ENCODE measurements around the gene PBX1.

PBX1 gene

DNA sequence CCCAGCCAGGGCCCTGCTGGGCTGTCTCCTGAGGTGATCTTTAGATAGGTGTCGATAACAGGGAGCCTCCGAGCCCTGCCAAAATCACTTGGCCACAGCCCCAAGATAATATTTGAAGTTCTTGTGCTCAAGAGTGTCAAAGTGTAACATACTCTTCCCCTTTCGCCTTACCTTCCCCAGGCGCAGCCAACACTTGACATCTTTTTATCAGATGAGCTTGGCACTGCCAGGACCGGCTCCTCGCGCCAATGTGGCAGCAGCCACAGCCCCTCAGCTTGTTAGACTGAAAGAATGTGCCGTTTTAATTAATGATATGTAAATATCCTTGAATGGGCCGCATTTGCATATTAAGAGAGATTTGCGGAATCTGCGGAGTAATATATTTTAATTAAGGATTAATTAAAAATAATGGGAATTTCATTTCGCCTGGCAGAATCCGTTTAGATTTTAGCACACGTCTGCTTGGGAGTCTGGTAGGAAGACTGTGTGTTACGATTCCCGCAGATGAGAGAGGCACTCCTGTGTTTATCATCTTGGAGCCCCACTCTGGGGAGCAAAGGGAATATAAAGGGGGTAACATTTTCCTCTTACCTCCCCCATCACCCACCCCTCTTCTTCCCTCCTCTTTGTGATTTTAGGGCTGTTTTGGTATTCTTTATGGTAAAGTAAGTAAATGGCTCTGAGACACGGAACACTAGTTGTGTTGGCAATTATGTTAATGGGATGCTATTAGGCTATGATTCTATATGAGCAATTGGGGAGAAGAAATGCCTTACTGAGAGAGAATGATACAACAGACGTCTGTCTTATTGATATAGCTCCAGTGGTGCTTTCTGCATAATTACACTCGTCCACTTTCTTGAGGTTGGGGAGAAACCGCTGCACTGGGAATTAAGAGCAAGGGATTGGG lies 109.8 kb downstream of the PBX1 start:
- DNase-seq (ENCODE audit: low read depth): no peak

DNA sequence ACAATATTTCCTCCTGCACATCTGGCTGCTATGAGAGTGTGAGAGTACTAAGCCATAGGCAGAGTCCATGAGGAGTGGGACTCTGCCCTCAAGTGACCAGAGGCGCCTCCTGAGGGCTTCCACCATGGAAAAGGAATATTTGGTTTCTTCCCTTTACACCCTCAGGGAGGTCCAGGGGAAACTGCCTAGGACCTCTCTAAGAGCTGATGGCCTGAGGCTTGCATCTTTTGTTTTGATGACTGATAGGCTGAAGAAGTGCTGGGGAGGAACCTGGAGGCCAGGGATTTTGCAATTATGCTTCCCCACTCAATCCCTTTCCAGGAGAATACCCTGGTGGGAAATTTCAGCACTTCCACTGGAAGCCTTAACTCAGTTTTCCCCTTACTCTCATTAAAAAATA lies 111.0 kb downstream of the PBX1 start:
- DNase-seq (ENCODE audit: low read depth): no peak

DNA sequence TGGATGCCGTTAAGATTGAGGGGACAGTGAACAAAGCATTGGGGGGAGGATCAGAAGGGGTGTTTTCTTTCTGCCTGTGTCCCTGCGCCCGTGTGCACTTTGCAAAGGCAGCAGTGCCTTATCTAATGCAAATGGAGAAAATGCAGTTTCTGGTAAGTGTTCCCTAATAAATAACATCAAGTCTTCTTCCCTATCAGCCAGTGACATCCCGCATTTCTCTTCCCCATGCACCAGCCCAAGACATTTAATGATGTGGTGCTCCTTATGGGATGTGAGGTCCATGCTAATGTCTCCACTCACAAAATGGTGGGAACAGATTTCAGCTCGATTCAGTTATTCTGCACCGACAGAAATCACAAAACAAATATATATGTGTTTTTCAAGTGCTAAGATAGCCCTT lies 111.8 kb downstream of the PBX1 start:
- no peak for DNase-seq (ENCODE audit: low read depth)

DNA sequence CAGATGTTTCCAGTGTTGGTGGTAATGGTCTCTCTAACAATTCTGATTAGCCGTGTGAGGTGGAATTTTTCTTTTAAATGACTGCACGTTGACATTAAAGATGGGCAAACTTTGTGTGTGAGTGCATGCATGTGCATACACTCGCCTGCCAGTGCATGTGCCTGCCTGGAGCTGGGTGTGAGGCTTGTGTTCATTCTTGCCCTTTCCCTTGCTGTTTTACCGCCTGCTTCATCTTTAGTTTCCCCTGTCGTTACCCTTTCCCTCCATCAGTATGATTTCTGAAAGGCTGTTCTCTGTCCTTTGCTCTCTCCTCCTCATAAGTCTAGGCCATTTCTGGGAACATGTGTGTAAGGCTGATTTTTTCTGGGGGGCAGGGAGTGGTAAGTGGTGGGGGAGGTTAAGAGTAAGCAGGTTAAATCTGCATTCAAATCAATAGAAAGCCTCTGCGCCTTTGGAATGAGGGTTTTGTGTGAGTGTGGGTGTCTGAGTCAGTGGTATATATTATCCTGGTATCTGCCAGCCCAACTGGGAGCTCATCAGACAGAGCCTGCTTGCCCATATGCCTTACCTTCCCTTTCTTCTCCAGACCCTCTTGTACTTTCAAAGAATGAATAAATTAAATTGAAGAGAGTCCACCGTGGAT lies 112.5 kb downstream of the PBX1 start:
- DNase-seq (ENCODE audit: low read depth): no peak

DNA sequence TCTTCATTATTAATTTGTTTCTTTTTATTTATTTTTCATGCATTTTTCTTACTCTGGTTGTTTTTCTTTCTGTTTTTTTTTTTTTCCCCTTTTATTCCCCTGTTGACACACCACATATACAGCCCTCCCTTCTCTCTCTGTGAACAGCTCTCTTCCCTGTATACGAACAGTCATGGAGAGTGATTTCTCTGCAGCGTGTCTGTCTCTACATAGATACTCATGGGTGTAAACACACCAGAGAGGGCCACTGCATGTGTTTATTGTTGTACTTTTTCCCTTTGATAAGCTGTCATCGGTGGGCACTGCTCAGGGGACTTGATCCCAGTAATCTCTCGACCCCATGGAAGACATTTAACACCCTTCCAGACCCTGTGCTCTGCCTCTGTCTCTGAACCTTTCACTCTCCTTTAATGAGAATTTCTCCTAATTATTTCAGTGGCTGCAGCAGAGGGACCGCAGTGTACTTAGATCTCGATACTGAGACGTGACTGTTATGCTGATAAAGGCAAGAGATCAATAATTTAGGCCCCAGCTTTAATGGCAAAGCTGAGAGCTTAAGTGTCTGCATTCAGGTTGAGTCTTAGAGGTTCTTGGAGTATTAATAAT lies 113.1 kb downstream of the PBX1 start:
- DNase-seq (ENCODE audit: low read depth): no peak

DNA sequence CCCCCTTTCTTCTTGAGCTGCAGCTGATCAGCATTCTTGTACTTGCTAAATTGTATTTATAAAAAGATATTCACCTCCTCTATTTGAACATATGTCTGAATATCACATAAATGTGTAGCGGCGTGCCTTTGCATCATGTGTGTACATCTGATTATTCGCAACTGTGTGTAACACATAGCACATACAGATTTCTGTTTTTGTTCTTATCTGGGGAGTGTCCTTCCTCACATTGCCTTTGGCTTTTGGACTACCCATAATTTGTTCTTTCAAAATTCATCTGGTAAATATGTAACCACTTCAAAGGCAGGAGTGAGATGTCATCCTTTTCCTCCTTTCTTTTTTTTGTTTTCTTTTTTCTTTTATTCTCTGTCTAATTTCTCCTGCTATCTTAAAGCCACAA lies 113.6 kb downstream of the PBX1 start:
- DNase-seq (ENCODE audit: low read depth): no peak

DNA sequence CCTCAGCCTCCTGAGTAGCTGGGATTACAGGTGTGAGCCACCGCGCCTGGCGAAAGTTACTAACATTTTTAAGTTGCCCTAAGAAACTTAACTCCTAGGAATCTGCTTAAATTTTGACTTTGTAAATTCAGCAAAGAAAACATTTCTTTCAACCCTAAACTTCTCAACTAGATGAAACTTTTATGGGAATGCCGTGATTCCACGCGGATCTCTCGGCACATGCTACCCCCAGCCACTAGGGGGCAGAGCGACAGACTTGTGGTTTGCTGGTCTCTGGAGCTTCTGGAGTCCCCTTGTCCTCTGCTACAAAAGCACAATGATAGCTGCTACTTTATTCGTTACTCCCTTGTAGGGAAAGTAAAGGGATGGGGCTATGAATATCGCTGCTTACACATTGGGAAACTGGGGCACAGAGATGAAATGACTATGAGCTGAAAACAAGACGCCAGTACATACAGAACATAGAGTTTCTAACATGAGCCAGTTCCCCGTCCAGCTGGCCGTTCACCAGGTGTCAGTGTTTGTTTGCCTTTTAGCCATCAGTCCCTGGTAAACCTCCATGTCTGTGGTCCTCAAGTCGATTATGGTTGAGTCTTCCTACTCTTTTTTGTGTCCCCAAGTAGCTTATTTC lies 114.7 kb downstream of the PBX1 start:
- DNase-seq (ENCODE audit: low read depth): no peak

DNA sequence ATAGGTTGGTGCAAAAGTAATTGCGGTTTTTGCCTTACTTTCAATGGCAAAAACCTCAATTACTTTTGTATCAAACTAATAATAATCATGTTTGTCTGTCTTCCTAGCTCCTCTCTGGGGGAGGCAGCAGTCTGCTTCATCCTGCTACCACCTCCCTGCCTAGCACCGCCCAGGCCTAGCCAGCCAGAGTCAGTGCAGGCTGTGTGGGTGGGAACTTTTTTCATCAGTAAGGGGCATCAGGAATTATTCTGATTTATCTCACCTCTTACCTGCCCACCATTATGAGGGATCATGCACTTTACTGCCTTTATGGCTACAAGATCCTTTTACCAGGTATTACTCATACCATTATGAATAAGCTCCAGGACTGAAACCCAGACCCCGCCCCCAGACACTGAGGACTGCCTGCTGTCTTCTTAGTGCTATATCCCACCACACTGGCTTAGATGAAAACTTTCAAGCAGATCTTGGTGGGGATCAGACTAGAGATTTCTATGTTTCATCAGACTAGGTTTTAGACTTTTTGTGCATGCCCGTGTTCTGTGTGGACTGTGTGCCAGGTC lies 116.4 kb downstream of the PBX1 start:
- no peak for DNase-seq (ENCODE audit: low read depth)

DNA sequence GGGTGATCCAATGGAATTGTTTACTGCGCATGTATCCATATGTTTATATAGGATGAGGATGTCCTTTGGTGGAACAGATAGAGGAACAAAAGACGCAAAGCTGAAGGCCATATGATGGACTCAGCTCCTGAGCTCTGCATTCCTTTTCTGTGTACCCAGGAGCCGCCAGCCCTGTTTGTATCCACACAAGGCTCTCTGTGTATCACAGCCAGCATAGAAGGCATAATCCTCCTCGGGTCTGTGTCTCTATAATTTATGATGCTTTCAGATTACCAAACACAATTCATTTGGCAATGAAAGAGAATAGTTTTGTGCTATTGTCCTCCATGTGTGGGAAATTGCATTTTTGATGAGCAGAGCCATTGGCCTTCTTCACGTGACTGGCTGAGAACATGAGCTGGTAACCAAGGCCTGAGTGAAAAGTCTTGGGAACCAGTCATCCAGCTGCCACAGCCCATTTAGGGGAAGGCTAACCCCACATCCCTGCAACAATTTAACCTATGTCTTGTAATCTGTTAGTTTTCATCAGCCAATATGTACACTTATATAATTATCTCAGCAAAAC lies 119.2 kb downstream of the PBX1 start:
- peak; percentile 35 for DNase-seq (ENCODE audit: low read depth)

DNA sequence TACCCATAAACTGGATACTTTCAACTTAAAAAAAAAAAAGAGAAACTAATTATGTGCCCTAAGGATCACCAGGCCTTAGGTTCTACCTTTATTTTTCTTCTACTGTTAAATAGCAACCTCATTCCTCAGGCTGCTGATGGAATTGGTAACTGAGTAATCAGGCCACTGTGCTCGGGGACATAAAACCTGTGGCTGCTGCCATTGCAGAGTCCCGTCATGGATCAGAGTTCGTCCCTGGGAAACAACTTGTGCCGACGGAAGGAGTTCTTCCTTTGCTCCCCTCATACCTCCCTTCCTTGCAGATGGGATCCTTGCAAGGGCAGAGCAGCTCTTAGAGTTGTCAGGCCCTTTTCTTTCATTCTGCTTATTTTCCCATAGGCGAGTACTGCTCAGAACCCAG lies 123.6 kb downstream of the PBX1 start:
- no peak for DNase-seq (ENCODE audit: low read depth)

DNA sequence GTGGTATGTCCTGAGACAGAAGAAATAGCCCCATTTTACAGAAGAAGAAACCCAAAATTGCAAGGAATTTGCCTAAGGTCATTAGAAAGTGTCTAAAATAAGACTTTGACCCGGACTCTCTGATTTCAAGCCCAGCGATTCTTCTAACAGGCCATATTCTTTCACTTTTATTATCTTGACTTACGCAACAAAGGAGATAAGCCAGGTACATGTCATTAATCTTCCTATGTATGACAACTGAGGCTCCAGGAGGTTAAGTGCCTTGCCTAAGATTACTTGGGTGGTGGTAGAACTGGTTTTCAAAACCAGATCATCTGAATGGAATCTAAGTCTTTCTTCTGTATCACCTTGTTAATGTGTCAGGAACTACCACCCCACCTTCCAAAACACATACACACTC lies 124.3 kb downstream of the PBX1 start:
- DNase-seq (ENCODE audit: low read depth): no peak

DNA sequence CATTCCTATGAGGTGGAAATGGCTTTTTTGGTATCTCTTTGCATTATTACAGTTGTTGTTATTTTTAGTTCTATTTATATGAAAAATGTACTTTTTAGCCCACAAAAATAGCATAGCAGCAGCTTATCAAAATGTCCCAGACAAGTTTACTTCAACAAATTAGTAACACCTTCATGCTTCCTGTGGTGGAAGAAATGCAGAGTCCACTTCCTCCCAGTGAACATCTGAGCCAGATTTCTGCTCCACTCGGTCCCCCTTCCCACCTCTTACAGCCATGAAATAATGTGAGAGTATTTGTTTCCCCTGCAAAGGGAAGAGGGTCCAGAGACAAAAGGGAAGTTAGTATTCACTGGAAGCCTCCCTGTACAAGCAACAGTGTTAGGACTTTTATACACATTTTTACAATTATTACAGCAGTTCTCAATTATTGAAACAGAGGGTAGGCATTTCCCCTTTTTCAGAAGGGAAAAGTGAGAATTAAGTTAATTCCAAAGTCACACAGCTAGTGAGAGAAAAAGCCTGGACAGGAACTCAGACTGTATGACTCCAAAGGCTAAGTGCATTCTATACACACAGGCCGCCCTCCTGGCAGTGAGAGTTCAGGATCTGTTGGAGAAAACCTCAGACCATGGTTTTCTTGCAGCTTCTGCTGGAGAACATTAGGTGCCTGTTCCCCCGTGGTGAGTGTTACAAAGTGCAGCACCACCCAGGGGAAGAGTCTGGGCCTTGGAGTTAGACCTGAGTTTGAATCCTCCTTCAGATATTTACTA lies 126.5 kb downstream of the PBX1 start:
- DNase-seq (ENCODE audit: low read depth): no peak

DNA sequence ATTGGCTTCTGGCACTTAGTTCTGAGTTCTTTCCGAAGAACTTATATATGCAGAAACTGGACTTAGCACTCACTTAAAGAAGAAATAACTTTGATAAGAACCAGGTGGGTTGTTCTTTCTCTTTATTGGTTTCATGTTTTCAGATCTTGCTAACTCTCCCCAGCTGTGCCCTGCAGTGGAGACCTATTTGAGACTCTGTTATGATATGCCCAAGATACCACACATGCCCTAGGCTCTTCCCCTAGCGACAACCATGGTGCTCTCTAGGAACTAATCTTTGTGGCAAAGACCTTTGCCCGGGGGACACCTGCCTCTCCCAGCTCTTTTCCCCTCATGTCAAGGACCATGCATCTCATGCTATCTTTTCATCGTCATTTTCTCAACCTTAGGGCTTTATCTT lies 128.8 kb downstream of the PBX1 start:
- DNase-seq (ENCODE audit: low read depth): no peak

DNA sequence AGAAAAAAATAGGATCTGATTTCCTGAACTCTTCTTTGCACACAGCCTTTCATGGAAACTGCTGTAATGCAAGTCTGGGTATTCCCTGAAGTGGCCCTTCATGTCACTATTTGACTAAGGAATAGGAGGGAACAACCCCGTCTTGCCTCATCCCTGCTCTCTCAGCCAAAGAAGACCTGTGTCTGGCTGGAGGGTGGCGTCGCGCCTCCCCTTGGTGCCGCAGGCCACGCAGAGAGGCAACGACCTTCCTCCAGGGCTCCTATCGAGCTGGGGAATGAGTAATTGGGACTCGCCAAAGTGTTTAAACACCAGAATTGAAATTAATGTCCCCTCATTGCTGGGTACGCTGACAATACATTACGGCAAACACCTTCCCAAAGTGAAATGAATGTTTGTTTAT lies 129.8 kb downstream of the PBX1 start:
- DNase-seq (ENCODE audit: low read depth): no peak

DNA sequence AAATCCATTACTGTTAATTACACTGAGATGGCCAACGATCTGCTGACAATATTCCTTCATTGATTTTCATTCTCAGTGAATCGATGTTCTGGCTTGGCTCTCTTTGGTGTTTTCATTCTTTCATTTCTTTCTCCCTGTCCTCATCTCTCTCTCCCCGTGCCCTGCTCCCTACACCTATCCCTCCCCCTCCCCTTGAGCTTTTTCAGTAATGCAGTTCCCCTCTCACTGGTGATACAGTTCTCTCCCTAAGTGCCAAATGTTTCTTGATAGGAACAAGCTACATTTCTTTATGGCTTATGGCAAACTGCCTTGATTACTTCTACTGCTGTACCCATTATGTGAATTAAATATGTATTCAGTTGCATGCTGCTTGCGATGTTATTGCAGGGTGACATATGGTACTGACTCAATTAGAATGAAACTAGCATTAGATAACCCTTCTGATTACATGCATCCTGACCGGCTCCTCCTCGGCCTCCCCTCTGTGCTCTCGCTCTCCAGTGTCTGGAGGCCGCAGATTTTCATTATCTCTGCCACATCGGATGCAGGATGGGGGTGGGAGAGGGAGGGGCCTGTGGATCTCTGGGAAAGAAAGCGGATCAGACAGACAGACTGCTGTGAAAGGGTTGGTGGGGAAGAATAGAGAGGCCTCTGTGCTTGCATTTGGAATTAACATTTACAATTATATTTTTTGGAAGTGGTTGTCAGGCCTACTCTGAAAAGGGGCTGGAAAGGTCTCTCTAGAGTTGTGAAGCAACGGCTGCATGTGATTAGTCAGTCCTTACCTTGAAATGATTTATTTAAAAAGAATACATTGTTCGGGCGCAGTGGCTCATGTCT lies 130.9 kb downstream of the PBX1 start:
- no peak for DNase-seq (ENCODE audit: low read depth)

DNA sequence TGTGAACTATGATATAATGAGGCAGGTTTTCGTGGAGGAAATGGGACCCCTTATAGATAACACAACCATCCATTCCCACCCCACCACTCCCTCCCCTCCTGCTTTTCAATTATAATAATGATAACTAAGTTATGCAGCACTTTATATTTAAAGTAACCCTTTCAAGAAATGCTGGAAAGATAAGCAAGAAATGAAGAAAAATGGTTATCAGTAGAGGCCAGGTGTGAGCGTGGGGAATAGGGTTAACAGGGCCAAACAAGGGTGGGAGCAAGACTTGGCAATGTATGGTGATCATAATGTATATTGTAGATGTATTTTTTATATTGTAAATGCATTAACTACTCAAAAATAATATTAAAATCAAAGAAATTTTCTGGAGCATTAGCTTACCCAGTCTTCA lies 133.4 kb downstream of the PBX1 start:
- DNase-seq (ENCODE audit: low read depth): no peak

DNA sequence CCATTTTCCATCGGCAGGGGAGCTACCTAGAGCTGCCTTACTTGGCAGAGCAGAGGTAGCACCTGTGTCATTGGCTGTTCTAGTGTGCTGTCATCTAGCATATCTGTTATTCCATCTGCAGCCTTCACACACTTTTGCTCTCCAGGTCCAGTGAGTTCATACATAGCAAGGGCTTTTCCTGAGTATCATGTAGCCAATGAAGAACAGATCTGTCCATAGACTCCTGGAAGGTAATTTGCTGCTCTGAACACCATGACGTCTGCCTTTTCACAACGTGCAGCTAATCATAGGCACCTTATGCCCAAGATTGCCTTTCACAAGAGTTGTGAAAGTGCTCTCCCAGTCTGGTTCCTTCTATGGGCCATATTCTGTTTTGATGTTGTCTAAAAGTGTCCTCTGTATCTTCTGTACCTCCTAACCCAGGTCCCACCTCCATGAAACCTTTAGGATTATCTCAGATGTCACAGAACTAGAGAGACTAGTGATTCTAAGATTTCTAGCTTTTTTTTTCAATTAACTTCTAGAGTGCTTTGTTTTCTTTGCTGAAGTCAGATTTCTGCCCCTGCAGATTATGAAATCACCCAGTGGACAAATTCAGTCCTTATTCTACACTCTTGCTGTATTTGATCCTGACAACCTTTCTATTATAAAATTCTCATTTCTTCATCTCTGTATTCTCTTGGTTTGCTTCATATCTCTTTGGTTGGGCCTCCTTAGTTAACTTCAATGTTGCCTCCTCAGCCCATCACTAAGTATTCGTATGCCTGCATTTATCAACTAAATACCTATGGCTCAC lies 134.8 kb downstream of the PBX1 start:
- no peak for DNase-seq (ENCODE audit: low read depth)

DNA sequence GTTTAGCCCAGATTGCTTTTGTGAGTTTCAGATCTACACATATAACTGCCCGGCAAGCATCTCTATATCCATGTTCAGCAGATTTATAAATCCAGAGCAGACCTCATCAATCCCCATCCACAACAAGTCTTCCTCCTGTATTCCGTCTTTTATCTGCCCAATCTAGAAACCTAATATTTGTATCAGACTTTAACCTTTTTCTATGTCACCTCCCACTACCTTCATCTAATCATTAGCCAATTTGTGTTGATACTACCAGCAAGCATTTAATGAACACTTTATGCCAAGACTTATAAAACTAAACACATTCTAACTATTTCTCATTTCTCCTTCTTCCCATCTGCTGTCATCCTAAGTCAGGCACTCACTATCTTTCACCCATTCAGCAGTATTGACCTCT lies 135.5 kb downstream of the PBX1 start:
- no peak for DNase-seq (ENCODE audit: low read depth)

DNA sequence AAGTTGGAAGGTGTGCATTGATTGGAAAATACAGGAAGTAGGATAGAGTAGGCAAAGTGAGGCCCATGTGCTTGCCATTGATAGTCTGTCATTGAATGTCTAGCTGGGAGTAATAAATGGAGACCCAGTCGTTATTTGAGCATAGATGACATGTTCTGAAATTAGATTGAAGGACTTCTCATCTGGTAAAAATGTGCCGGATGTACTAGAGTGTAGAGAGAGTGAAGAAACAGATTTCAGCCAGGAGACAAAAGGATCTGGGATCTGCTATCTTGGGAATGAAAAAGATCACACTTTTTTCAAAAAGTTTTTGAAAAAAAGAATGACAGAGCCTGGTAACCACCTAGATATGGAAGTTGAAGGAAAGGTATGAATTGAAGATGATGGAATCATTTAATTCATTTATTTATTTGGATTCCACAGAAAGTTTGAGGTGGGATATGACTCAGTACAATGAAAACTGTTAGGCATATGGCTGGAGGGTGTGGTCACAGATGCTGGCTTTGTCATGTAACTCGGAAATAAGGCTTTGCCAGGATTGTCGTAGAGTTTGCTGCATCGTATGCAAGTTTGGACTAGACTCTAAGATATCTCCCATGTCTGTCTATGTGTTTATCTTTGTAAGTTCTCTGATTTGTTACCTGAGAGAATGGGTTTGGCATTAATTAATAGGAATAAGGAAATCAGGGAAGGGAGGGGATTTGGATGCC lies 137.1 kb downstream of the PBX1 start:
- peak; percentile 44 for DNase-seq (ENCODE audit: low read depth)

All from GM04504 (cell line).